Smooth muscle cell (in vitro differentiated cells): ENCODE data around the gene FUBP1. TPM values are rescaled to one million over a fixed set of nuclear protein-coding genes. Genes with fewer than 3 reads are reported as not detected.

Experiments used
- DNase-seq: peaks from one replicate; lab custom pipeline; 2025; ENCODE audit not compliant: unreplicated experiment; lab: John Stamatoyannopoulos, UW
- H2AFZ ChIP-seq: fragments of 200-600 bp; sonication (generic); 2 replicates; pipeline ENCODE4 v1.6.0; 2016; ENCODE audit warnings: antibody characterized with exemption, low read depth, mild to moderate bottlenecking
- H3F3A ChIP-seq: fragments of 200-600 bp; sonication (generic); 2 replicates; pipeline ENCODE4 v1.6.0; 2017; ENCODE audit warnings: antibody characterized with exemption, low read depth
- H3K27ac ChIP-seq: fragments of 200-600 bp; sonication (generic); 2 replicates; pipeline ENCODE4 v1.5.1; 2016; ENCODE audit warnings: low read depth, mild to moderate bottlenecking
- H3K27me3 ChIP-seq: fragments of 200-600 bp; sonication (generic); 2 replicates; pipeline ENCODE4 v1.6.1; 2016; ENCODE audit warnings: low read depth, mild to moderate bottlenecking
- H3K36me3 ChIP-seq: fragments of 200-600 bp; sonication (generic); 2 replicates; pipeline ENCODE4 v1.5.1; 2016; ENCODE audit warnings: low read depth
- H3K4me1 ChIP-seq: fragments of 200-600 bp; sonication (generic); 2 replicates; pipeline ENCODE4 v1.5.1; 2016; ENCODE audit warnings: low read depth
- H3K4me2 ChIP-seq: fragments of 200-600 bp; sonication (generic); 2 replicates; pipeline ENCODE4 v1.6.0; 2016; ENCODE audit warnings: mild to moderate bottlenecking
- H3K4me3 ChIP-seq: fragments of 200-600 bp; sonication (generic); 2 replicates; pipeline ENCODE4 v1.5.1; 2016; ENCODE audit warnings: mild to moderate bottlenecking
- H3K79me2 ChIP-seq: fragments of 200-600 bp; sonication (generic); 2 replicates; pipeline ENCODE4 v1.6.0; 2016; ENCODE audit warnings: low read depth, mild to moderate bottlenecking
- H3K9ac ChIP-seq: fragments of 200-600 bp; sonication (generic); 2 replicates; pipeline ENCODE4 v1.6.0; 2016; ENCODE audit warnings: low read depth
- H3K9me3 ChIP-seq: fragments of 200-600 bp; sonication (generic); replicated peaks from 2 replicates; pipeline ENCODE4 v1.5.1; 2016; ENCODE audit warnings: low read depth
- H4K20me1 ChIP-seq: fragments of 200-600 bp; sonication (generic); 2 replicates; pipeline ENCODE4 v1.6.0; 2016; ENCODE audit warnings: low read depth
- WGBS: methylation state at CpG from one replicate; pipeline ENCODE4 v1.1.7; 2016; ENCODE audit warnings: low lambda C conversion rate; 5-methylcytosine and 5-hydroxymethylcytosine counted together
- polyA plus RNA-seq: library from polyadenylated mRNA; unstranded; fragments of >200 nt; fragmentation: Nextera tagmentation; extraction: Ambion mirVana; gene quantifications from 2 replicates; pipeline ENCODE4 v1.2.1, GENCODE V29; 2016
- total RNA-seq: library from RNA; depleted of rRNA; stranded (reverse); fragments of >200 nt; gene quantifications from 2 replicates; pipeline ENCODE4 v1.2.3, GENCODE V29; 2014
- TF ChIP-seq, protein P1 (sequence below): fragments of 200-600 bp; sonication (generic); IDR thresholded peaks from 2 replicates; pipeline ENCODE4 v1.5.1; 2017; ENCODE audit warnings: borderline replicate concordance, mild to moderate bottlenecking, antibody characterized with exemption; ENCODE audit not compliant: insufficient read depth, poor library complexity, severe bottlenecking

The FUBP1 gene
- total and polyA plus RNA-seq, 2 experiments from 2014 or later: 50.5 to 144 TPM

DNA sequence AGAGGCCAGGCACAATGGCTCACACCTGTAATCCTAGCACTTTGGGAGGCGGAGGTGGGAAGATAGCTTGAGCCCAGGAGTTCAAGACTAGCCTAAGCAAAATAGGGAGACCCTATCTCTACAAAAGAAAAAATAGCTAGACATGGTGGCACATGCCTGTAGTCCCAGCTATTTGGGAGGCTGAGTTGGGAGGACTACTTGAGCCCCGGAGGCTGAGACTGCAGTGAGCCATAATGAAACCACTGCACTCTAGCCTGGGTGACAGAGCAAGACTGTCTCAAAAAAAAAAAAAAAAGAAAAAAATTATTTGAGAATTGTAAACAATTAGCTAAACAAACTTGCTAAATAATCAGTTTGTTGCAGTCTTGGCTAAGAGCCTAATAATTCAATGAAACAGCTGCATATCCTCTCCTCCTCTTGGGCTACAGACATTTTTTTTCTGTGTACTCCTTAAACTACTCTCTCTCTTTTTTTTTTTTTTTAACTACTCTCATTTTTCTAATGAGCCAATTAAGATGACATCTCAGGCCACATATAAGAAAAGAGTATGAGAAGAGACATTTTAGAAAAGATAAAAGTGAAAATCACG lies 15.3 kb upstream of the FUBP1 start:
- WGBS: 100% methylated on average over 3 of the region's 3 CpGs
- Histone ChIP-seq H3K4me3 (no peak overlapping the region), H3K36me3 (no peaks in the 10 kb centered on the region), H3K27ac (no peak overlapping the region), H3K27me3 (no peaks in the 10 kb centered on the region), H3K4me1 (no peaks in the 10 kb centered on the region), H3K9me3 (no peaks in the 10 kb centered on the region), H3K9ac (no peak overlapping the region), H3K4me2 (no peak overlapping the region), H4K20me1 (peaks cover 24% of the 10 kb centered on the region), H3K79me2 (peaks cover 29% of the 10 kb centered on the region), H3F3A (no peaks in the 10 kb centered on the region), H2AFZ (no peak overlapping the region)
- DNase-seq: no peak
- TF ChIP-seq, protein P1, sequence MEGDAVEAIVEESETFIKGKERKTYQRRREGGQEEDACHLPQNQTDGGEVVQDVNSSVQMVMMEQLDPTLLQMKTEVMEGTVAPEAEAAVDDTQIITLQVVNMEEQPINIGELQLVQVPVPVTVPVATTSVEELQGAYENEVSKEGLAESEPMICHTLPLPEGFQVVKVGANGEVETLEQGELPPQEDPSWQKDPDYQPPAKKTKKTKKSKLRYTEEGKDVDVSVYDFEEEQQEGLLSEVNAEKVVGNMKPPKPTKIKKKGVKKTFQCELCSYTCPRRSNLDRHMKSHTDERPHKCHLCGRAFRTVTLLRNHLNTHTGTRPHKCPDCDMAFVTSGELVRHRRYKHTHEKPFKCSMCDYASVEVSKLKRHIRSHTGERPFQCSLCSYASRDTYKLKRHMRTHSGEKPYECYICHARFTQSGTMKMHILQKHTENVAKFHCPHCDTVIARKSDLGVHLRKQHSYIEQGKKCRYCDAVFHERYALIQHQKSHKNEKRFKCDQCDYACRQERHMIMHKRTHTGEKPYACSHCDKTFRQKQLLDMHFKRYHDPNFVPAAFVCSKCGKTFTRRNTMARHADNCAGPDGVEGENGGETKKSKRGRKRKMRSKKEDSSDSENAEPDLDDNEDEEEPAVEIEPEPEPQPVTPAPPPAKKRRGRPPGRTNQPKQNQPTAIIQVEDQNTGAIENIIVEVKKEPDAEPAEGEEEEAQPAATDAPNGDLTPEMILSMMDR: no peak

DNA sequence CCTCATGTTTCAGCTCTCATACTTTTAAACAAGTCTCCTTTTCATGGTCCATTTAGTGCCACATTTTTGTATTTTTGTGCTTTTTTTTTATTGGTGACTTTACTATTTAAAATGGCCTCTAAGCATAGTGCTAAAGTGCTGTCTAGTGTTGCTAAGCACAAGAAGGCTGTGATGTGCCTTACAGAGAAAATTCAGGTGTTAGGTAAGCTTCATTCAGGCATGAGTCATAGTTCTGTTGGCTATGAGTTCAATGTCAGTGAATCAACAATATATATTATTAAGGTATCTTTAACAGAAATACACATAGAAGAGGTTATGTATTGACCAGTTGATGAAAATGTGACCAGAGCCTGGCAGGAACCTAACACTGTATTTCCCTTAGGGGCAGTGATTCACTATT lies 12.8 kb upstream of the FUBP1 start:
- Histone ChIP-seq H4K20me1 (peaks cover 39% of the 10 kb centered on the region), H3K4me2 (no peak overlapping the region), H3K36me3 (no peaks in the 10 kb centered on the region), H3K4me3 (no peak overlapping the region), H3F3A (no peaks in the 10 kb centered on the region), H3K9me3 (no peaks in the 10 kb centered on the region), H3K27ac (no peak overlapping the region), H2AFZ (no peak overlapping the region), H3K9ac (no peak overlapping the region), H3K79me2 (peaks cover 42% of the 10 kb centered on the region), H3K4me1 (no peaks in the 10 kb centered on the region), H3K27me3 (no peaks in the 10 kb centered on the region)
- DNase-seq: no peak
- TF ChIP-seq, protein P1: no peak

DNA sequence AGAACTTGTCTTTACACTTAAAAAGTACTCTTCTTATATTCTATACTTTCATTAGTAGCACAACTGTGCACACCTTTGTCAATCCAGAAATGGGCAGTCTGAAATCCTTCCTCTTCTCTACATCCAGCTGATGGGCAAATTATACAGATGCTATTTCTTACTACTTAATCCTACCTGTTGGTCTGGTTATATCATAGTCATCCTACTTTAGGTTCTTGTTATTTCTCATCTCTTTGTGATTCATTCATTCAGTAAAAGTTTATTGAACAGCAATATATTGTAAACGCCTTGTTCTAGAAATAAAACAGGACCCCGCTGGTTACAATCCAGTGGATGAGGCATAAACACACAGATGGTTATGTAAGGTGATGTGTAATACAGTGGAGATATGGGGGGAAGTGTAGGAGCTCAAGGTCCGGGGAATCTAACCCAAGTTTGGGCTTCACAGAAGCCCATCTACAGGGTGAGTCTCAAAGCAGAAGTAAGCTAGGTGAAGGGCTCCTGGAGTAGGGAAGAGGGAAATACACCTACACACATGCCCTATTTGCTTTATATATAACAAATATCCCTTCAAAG lies 11.8 kb upstream of the FUBP1 start:
- Histone ChIP-seq H3K4me2 (no peak overlapping the region), H3K79me2 (peaks cover 51% of the 10 kb centered on the region), H3K27me3 (no peaks in the 10 kb centered on the region), H3K9ac (no peak overlapping the region), H3K9me3 (no peaks in the 10 kb centered on the region), H3K4me1 (no peaks in the 10 kb centered on the region), H3K27ac (no peak overlapping the region), H3K4me3 (no peak overlapping the region), H2AFZ (no peak overlapping the region), H3F3A (no peaks in the 10 kb centered on the region), H4K20me1 (peaks cover 43% of the 10 kb centered on the region), H3K36me3 (no peaks in the 10 kb centered on the region)
- TF ChIP-seq, protein P1: no peak
- DNase-seq: no peak
- WGBS: 96% methylated on average over 3 of the region's 3 CpGs

DNA sequence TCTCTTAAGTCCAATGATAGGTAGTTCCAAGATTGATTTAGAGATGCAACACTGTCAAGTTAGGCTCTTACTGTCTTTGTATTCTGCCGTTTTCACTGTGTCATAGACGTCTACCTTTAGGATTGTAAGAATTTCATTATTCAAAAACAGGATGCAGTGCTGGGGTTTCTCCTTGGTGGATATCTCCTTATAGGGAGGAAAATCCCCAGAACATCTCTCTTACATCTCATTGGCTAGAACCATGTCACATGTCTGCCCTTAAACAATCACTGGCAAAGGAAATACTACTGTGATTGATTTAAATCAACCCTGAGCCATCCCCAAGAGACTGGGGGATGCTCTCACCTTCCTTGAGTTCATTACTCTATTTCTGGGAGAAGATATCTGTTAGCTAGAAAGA lies 10.9 kb upstream of the FUBP1 start:
- Histone ChIP-seq H3K9ac (no peak overlapping the region), H4K20me1 (peaks cover 43% of the 10 kb centered on the region), H3K27ac (no peak overlapping the region), H3K4me3 (no peak overlapping the region), H3K27me3 (no peaks in the 10 kb centered on the region), H2AFZ (no peak overlapping the region), H3K36me3 (no peaks in the 10 kb centered on the region), H3K9me3 (no peaks in the 10 kb centered on the region), H3K79me2 (peaks cover 59% of the 10 kb centered on the region), H3F3A (no peaks in the 10 kb centered on the region), H3K4me1 (peaks cover 8% of the 10 kb centered on the region), H3K4me2 (no peak overlapping the region)
- WGBS: 97% methylated on average over 2 of the region's 2 CpGs
- TF ChIP-seq, protein P1: no peak
- DNase-seq: no peak
